ENCODE measurements around the gene RHBDD2.
A peak's percentile ranks its signal among the peaks of the same experiment; 100 is the strongest.

RHBDD2 gene

GRCh38 chr7:75920431-75921161 is 41.8 kb downstream of the RHBDD2 start:
- Histone ChIP-seq H4K8ac (ENCODE audit: low read length) (peak overlapping the region; percentile 77), H3K18ac (ENCODE audit: low read depth in 1 of 2, low read length in 2 of 2) (no peak overlapping the region), H2AFZ (ENCODE audit: low read depth, low read length) (no peak overlapping the region)

GRCh38 chr7:75921479-75921878 is 42.6 kb downstream of the RHBDD2 start:
- Histone ChIP-seq H3K9ac (ENCODE audit: low read length) (no peak overlapping the region), H3K4ac (ENCODE audit: low read depth in 1 of 2, low read length in 2 of 2) (no peak overlapping the region), H2AK5ac (ENCODE audit: low read length, severe bottlenecking) (no peak overlapping the region), H3K27ac (ENCODE audit: low read length, poor library complexity, severe bottlenecking) (no peak overlapping the region), H2BK12ac (ENCODE audit: low read length in 2 of 2) (no peak overlapping the region), H2BK15ac (ENCODE audit: low read depth, poor library complexity, severe bottlenecking) (no peak overlapping the region), H3K14ac (ENCODE audit: low read length in 2 of 2) (no peak overlapping the region), H2AFZ (ENCODE audit: low read depth, low read length) (no peak overlapping the region), H3K79me1 (replicated peaks; ENCODE audit: low read length, poor library complexity, severe bottlenecking) (peaks cover 43% of the 10 kb centered on the region), H4K91ac (ENCODE audit: low read length) (no peak overlapping the region), H4K8ac (ENCODE audit: low read length) (no peak overlapping the region), H3K27me3 (ENCODE audit: control insufficient read depth in 1 of 2, insufficient read depth in 1 of 2, low read length in 2 of 2) (no peaks in the 10 kb centered on the region), H2BK5ac (ENCODE audit: low read depth, low read length, poor library complexity, severe bottlenecking) (no peak overlapping the region), H2BK120ac (ENCODE audit: low read depth, low read length) (no peak overlapping the region), H3K23ac (ENCODE audit: low read length in 2 of 2) (no peak overlapping the region), H3K18ac (ENCODE audit: low read depth in 1 of 2, low read length in 2 of 2) (no peak overlapping the region), H3K4me2 (ENCODE audit: low read length, poor library complexity, severe bottlenecking) (no peak overlapping the region), H3K36me3 (ENCODE audit: control insufficient read depth in 1 of 2, insufficient read depth in 2 of 2, low read depth in 1 of 2, low read length in 2 of 2) (peaks cover 9 to 17% of the 10 kb centered on the region in 2 experiments), H3K4me1 (ENCODE audit: control insufficient read depth, insufficient read depth, low read depth, low read length) (peaks cover 7% of the 10 kb centered on the region), H3K9me3 (ENCODE audit: control insufficient read depth, low read length) (no peaks in the 10 kb centered on the region), H3K4me3 (ENCODE audit: insufficient read depth in 1 of 2, low read depth in 1 of 2, low read length in 2 of 2) (no peak overlapping the region)
- WGBS = 85% methylated on average over 14 of the region's 14 CpGs
- no peak for DNase-seq

More at GRCh38 chr7:75920431-75921161, 41.8 kb downstream of the RHBDD2 start:
- Histone ChIP-seq H2AK5ac (ENCODE audit: low read length, severe bottlenecking) (no peak overlapping the region), H2BK15ac (ENCODE audit: low read depth, poor library complexity, severe bottlenecking) (no peak overlapping the region), H2BK120ac (ENCODE audit: low read depth, low read length) (no peak overlapping the region), H3K27ac (ENCODE audit: low read length, poor library complexity, severe bottlenecking) (no peak overlapping the region), H3K27me3 (ENCODE audit: control insufficient read depth in 1 of 2, insufficient read depth in 1 of 2, low read length in 2 of 2) (no peaks in the 10 kb centered on the region), H3K14ac (ENCODE audit: low read length in 2 of 2) (no peak overlapping the region), H2BK5ac (ENCODE audit: low read depth, low read length, poor library complexity, severe bottlenecking) (no peak overlapping the region), H3K79me1 (replicated peaks; ENCODE audit: low read length, poor library complexity, severe bottlenecking) (peaks cover 40% of the 10 kb centered on the region), H3K4me1 (ENCODE audit: control insufficient read depth, insufficient read depth, low read depth, low read length) (peaks cover 7% of the 10 kb centered on the region), H2BK12ac (ENCODE audit: low read length in 2 of 2) (no peak overlapping the region), H3K9ac (ENCODE audit: low read length) (no peak overlapping the region), H3K9me3 (ENCODE audit: control insufficient read depth, low read length) (no peaks in the 10 kb centered on the region), H3K4me2 (ENCODE audit: low read length, poor library complexity, severe bottlenecking) (no peak overlapping the region), H3K4ac (ENCODE audit: low read depth in 1 of 2, low read length in 2 of 2) (no peak overlapping the region), H3K36me3 (ENCODE audit: control insufficient read depth in 1 of 2, insufficient read depth in 2 of 2, low read depth in 1 of 2, low read length in 2 of 2) (peaks cover 7 to 17% of the 10 kb centered on the region in 2 experiments), H4K91ac (ENCODE audit: low read length) (no peak overlapping the region), H3K23ac (ENCODE audit: low read length in 2 of 2) (no peak overlapping the region), H3K4me3 (ENCODE audit: insufficient read depth in 1 of 2, low read depth in 1 of 2, low read length in 2 of 2) (peak overlapping the region in 1 of 2 experiments; percentile 51)
- 98% methylated on average over 19 of the region's 19 CpGs for WGBS
- DNase-seq = no peak

GRCh38 chr7:75922966-75923603 is 44.3 kb downstream of the RHBDD2 start:
- H3K4me3 ChIP-seq (ENCODE audit: insufficient read depth in 1 of 2, low read depth in 1 of 2, low read length in 2 of 2) = no peak overlapping the region

GRCh38 chr7:75924256-75924655 is 45.4 kb downstream of the RHBDD2 start:
- no peak overlapping the region for H2BK12ac ChIP-seq (ENCODE audit: low read length in 2 of 2)
- H3K4me1 ChIP-seq (ENCODE audit: control insufficient read depth, insufficient read depth, low read depth, low read length) = peaks cover 12% of the 10 kb centered on the region
- H3K27me3 ChIP-seq (ENCODE audit: control insufficient read depth in 1 of 2, insufficient read depth in 1 of 2, low read length in 2 of 2) = no peaks in the 10 kb centered on the region
- H2AFZ ChIP-seq (ENCODE audit: low read depth, low read length) = no peak overlapping the region
- no peak overlapping the region for H3K4me2 ChIP-seq (ENCODE audit: low read length, poor library complexity, severe bottlenecking)
- no peak overlapping the region for H3K23ac ChIP-seq (ENCODE audit: low read length in 2 of 2)
- H3K4ac ChIP-seq (ENCODE audit: low read depth in 1 of 2, low read length in 2 of 2) = no peak overlapping the region
- H2BK15ac ChIP-seq (ENCODE audit: low read depth, poor library complexity, severe bottlenecking) = no peak overlapping the region
- H2AK5ac ChIP-seq (ENCODE audit: low read length, severe bottlenecking) = no peak overlapping the region
- peak overlapping the region; percentile 75 for H3K27ac ChIP-seq (ENCODE audit: low read length, poor library complexity, severe bottlenecking)
- no peak overlapping the region for H3K18ac ChIP-seq (ENCODE audit: low read depth in 1 of 2, low read length in 2 of 2)
- H3K9me3 ChIP-seq (ENCODE audit: control insufficient read depth, low read length) = no peaks in the 10 kb centered on the region
- no peak overlapping the region for H3K4me3 ChIP-seq (ENCODE audit: insufficient read depth in 1 of 2, low read depth in 1 of 2, low read length in 2 of 2)
- no peak overlapping the region for H4K8ac ChIP-seq (ENCODE audit: low read length)
- H2BK5ac ChIP-seq (ENCODE audit: low read depth, low read length, poor library complexity, severe bottlenecking) = no peak overlapping the region
- peaks cover 44% of the 10 kb centered on the region for H3K79me1 ChIP-seq (replicated peaks; ENCODE audit: low read length, poor library complexity, severe bottlenecking)
- peaks cover 10 to 20% of the 10 kb centered on the region in 2 experiments for H3K36me3 ChIP-seq (ENCODE audit: control insufficient read depth in 1 of 2, insufficient read depth in 2 of 2, low read depth in 1 of 2, low read length in 2 of 2)
- no peak overlapping the region for H3K14ac ChIP-seq (ENCODE audit: low read length in 2 of 2)
- no peak overlapping the region for H4K91ac ChIP-seq (ENCODE audit: low read length)
- WGBS = 100% methylated on average over 2 of the region's 2 CpGs
- no peak overlapping the region for H2BK120ac ChIP-seq (ENCODE audit: low read depth, low read length)
- no peak overlapping the region for H3K9ac ChIP-seq (ENCODE audit: low read length)
- no peak for DNase-seq

More at GRCh38 chr7:75922966-75923603, 44.3 kb downstream of the RHBDD2 start:
- H2BK120ac ChIP-seq (ENCODE audit: low read depth, low read length) = no peak overlapping the region
- H3K23ac ChIP-seq (ENCODE audit: low read length in 2 of 2) = no peak overlapping the region
- H3K14ac ChIP-seq (ENCODE audit: low read length in 2 of 2) = no peak overlapping the region
- H2AK5ac ChIP-seq (ENCODE audit: low read length, severe bottlenecking) = no peak overlapping the region
- no peak overlapping the region for H2BK12ac ChIP-seq (ENCODE audit: low read length in 2 of 2)
- H3K4me2 ChIP-seq (ENCODE audit: low read length, poor library complexity, severe bottlenecking) = no peak overlapping the region
- H4K8ac ChIP-seq (ENCODE audit: low read length) = no peak overlapping the region
- no peaks in the 10 kb centered on the region for H3K9me3 ChIP-seq (ENCODE audit: control insufficient read depth, low read length)
- H3K27me3 ChIP-seq (ENCODE audit: control insufficient read depth in 1 of 2, insufficient read depth in 1 of 2, low read length in 2 of 2) = no peaks in the 10 kb centered on the region
- no peak overlapping the region for H3K9ac ChIP-seq (ENCODE audit: low read length)
- H3K4ac ChIP-seq (ENCODE audit: low read depth in 1 of 2, low read length in 2 of 2) = no peak overlapping the region
- no peak overlapping the region for H4K91ac ChIP-seq (ENCODE audit: low read length)
- no peak overlapping the region for H2BK15ac ChIP-seq (ENCODE audit: low read depth, poor library complexity, severe bottlenecking)
- DNase-seq = no peak
- no peak overlapping the region for H2BK5ac ChIP-seq (ENCODE audit: low read depth, low read length, poor library complexity, severe bottlenecking)
- H3K36me3 ChIP-seq (ENCODE audit: control insufficient read depth in 1 of 2, insufficient read depth in 2 of 2, low read depth in 1 of 2, low read length in 2 of 2) = peaks cover 9 to 17% of the 10 kb centered on the region in 2 experiments
- H3K27ac ChIP-seq (ENCODE audit: low read length, poor library complexity, severe bottlenecking) = no peak overlapping the region
- peaks cover 45% of the 10 kb centered on the region for H3K79me1 ChIP-seq (replicated peaks; ENCODE audit: low read length, poor library complexity, severe bottlenecking)
- 93% methylated on average over 9 of the region's 9 CpGs for WGBS
- H2AFZ ChIP-seq (ENCODE audit: low read depth, low read length) = no peak overlapping the region
- H3K18ac ChIP-seq (ENCODE audit: low read depth in 1 of 2, low read length in 2 of 2) = no peak overlapping the region
- H3K4me1 ChIP-seq (ENCODE audit: control insufficient read depth, insufficient read depth, low read depth, low read length) = peaks cover 7% of the 10 kb centered on the region
